GM18868 (cell line): Measurements from ENCODE around the gene RTN4RL1.

Experiments used
- ATAC-seq: cut with Tn5 transposase; IDR thresholded peaks from one replicate; pipeline ENCODE4 v1.9.1; 2021; ENCODE audit warnings: mild to moderate bottlenecking, moderate library complexity; ENCODE audit not compliant: unreplicated experiment

The RTN4RL1 gene

GRCh38 chr17:2059547-2060384, 34.6 kb upstream of the RTN4RL1 start:
- ATAC-seq: no peak

GRCh38 chr17:2058586-2059546, 33.7 kb upstream of the RTN4RL1 start:
- ATAC-seq: no peak

- ATAC-seq: no peak
These were observed 32.8 kb upstream of the RTN4RL1 start for GRCh38 chr17:2057760-2058585.

- ATAC-seq: no peak
These were observed 32.1 kb upstream of the RTN4RL1 start for GRCh38 chr17:2057175-2057759.

GRCh38 chr17:2056206-2057174, 31.4 kb upstream of the RTN4RL1 start:
- ATAC-seq: no peak

GRCh38 chr17:2055292-2056205, 30.4 kb upstream of the RTN4RL1 start:
- ATAC-seq: no peak

GRCh38 chr17:2054512-2055291, 29.6 kb upstream of the RTN4RL1 start, which contains the start of gene HIC1:
HIC1 (plus strand) TSS chr17:2055103; CDS start chr17:2056691, 1,588 bp downstream.
- no peak for ATAC-seq

GRCh38 chr17:2054262-2054511, 29.1 kb upstream of the RTN4RL1 start:
- no peak for ATAC-seq

GRCh38 chr17:2053380-2054261, 28.5 kb upstream of the RTN4RL1 start:
- no peak for ATAC-seq

- no peak for ATAC-seq
These were observed 26.9 kb upstream of the RTN4RL1 start for GRCh38 chr17:2051933-2052559.

- ATAC-seq: no peak
These were observed 26.2 kb upstream of the RTN4RL1 start for GRCh38 chr17:2051061-2051932.

GRCh38 chr17:2050300-2051060, 25.3 kb upstream of the RTN4RL1 start:
- ATAC-seq: no peak

GRCh38 chr17:2049333-2050299, 24.5 kb upstream of the RTN4RL1 start:
- peak; percentile 54 for ATAC-seq
